K562 (cell line): ENCODE measurements around the gene KRTCAP2. TPM values are rescaled to one million over a fixed set of nuclear protein-coding genes. Genes with fewer than 3 reads are reported as not detected.

ENCODE experiments used
- ATF7 ChIP-seq: fragments of 450-650 bp; IDR thresholded peaks from 2 replicates; pipeline ENCODE4 v1.7.1; 2014; ENCODE audit warnings: mild to moderate bottlenecking, moderate library complexity
- CC2D1A ChIP-seq: fragments of 450-650 bp; IDR thresholded peaks from 2 replicates; pipeline ENCODE4 v1.6.1; 2017; ENCODE audit warnings: mild to moderate bottlenecking
- ELF1 ChIP-seq: fragments of 200-800 bp; sonication (Bioruptor generic); IDR thresholded peaks from 2 replicates; pipeline ENCODE4 v1.6.1; 2016; ENCODE audit warnings: missing genetic modification characterization, missing compliant biosample characterization
- ESRRB ChIP-seq: fragments of 250-450 bp; sonication (Bioruptor Pico); IDR thresholded peaks from 2 replicates; pipeline ENCODE4 v1.5.0; 2020; ENCODE audit warnings: mild to moderate bottlenecking, moderate library complexity, borderline replicate concordance
- GABPB2 ChIP-seq: fragments of 250-450 bp; sonication (Bioruptor Pico); conservative IDR thresholded peaks from 2 replicates; pipeline ENCODE4 v1.5.1; 2021; ENCODE audit warnings: mild to moderate bottlenecking
- LCOR ChIP-seq: sonication (generic); formaldehyde crosslinking; IDR thresholded peaks from 2 replicates; pipeline ENCODE4 v1.8.0; 2022; ENCODE audit warnings: mild to moderate bottlenecking, missing genetic modification reagents
- PCBP2 ChIP-seq: fragments of 200-400 bp; formaldehyde crosslinking; IDR thresholded peaks from 2 replicates; pipeline ENCODE4 v1.6.1; 2018; ENCODE audit warnings: low read length, low read depth, mild to moderate bottlenecking, moderate library complexity; ENCODE audit not compliant: poor library complexity, severe bottlenecking
- POLR2H ChIP-seq: IDR thresholded peaks from 2 replicates; pipeline ENCODE4 v1.6.1; 2016; ENCODE audit warnings: missing genetic modification characterization, low read depth, mild to moderate bottlenecking, control low read depth, missing compliant biosample characterization, moderate library complexity
- RFX5 ChIP-seq: IDR thresholded peaks from 2 replicates; pipeline ENCODE4 v1.6.1; 2011; ENCODE audit warnings: low read depth, mild to moderate bottlenecking, improper control_type of control experiment, low read length
- SMAD2 ChIP-seq: fragments of 150-350 bp; IDR thresholded peaks from 2 replicates; pipeline ENCODE4 v1.6.1; 2014; ENCODE audit warnings: low read depth, mild to moderate bottlenecking, low read length
- TAF15 ChIP-seq: fragments of 200-400 bp; formaldehyde crosslinking; IDR thresholded peaks from 2 replicates; pipeline ENCODE4 v1.6.1; 2017; ENCODE audit warnings: mild to moderate bottlenecking, low read depth, low read length, moderate library complexity
- TARDBP ChIP-seq: fragments of 450-650 bp; IDR thresholded peaks from 2 replicates; pipeline ENCODE4 v1.6.1; 2016
- ZNF445 ChIP-seq: fragments of 250-450 bp; sonication (Bioruptor Pico); IDR thresholded peaks from 2 replicates; pipeline ENCODE4 v1.4.0; 2020; ENCODE audit warnings: low read depth, mild to moderate bottlenecking, moderate library complexity
- ZNF561 ChIP-seq: fragments of 450-650 bp; formaldehyde crosslinking; conservative IDR thresholded peaks from 2 replicates; pipeline ENCODE4 v1.4.0; 2020; ENCODE audit warnings: mild to moderate bottlenecking, moderate library complexity
- ZNF766 ChIP-seq: fragments of 200-800 bp; sonication (Bioruptor generic); conservative IDR thresholded peaks from 2 replicates; pipeline ENCODE4 v1.6.1; 2016; ENCODE audit warnings: missing genetic modification characterization, missing compliant biosample characterization
- ZSCAN29 ChIP-seq: fragments of 450-650 bp; IDR thresholded peaks from 2 replicates; pipeline ENCODE4 v1.6.1; 2017
- ZSCAN32 ChIP-seq: fragments of 450-650 bp; formaldehyde crosslinking; IDR thresholded peaks from 2 replicates; pipeline ENCODE4 v1.4.0; 2020; ENCODE audit warnings: mild to moderate bottlenecking, moderate library complexity
- polyA plus RNA-seq, 8 experiments: library from polyadenylated mRNA; depleted of rRNA in 4 of 8; stranded (reverse) in 5 of 8; unstranded in 3 of 8; fragments of >200 nt; fragmentation: Nextera tagmentation in 2 of 8; fragmentation: Illumina TruSeq in 1 of 8; extraction: Ambion mirVana in 2 of 8; extraction: Trizol in 1 of 8; gene quantifications; 2 replicates each; pipeline versions ENCODE4 v1.2.1 to v1.2.3, GENCODE V29; 2011 to 2014; ENCODE audit warnings: inconsistent platforms in 1 of 8, missing spikeins in 1 of 8
- total RNA-seq, 7 experiments: library from RNA; depleted of rRNA in 6 of 7; stranded (reverse); fragments of >200 nt in 6 of 7; fragmentation: Illumina TruSeq in 2 of 7; extraction: Trizol in 2 of 7; gene quantifications; 2 replicates each; pipeline versions ENCODE4 v1.2.1 to v1.2.3, GENCODE V29; 2011 to 2021; ENCODE audit warnings: low replicate concordance in 1 of 7
- TF ChIP-seq, protein P1 (sequence below): fragments of 250-450 bp; sonication (Bioruptor Pico); IDR thresholded peaks from 2 replicates; pipeline ENCODE4 v1.5.0; 2021; ENCODE audit warnings: mild to moderate bottlenecking, borderline replicate concordance
- TF ChIP-seq, protein P2 (sequence below): fragments of 450-650 bp; formaldehyde crosslinking; IDR thresholded peaks from 2 replicates; pipeline ENCODE4 v1.4.0; 2022; ENCODE audit warnings: missing genetic modification characterization
- TF ChIP-seq, protein P3 (sequence below): fragments of 450-650 bp; IDR thresholded peaks from 2 replicates; pipeline ENCODE4 v1.7.1; 2018; ENCODE audit warnings: mild to moderate bottlenecking, low read depth; ENCODE audit not compliant: partially characterized antibody
- TF ChIP-seq, protein P4 (sequence below): fragments of 450-650 bp; formaldehyde crosslinking; IDR thresholded peaks from 2 replicates; pipeline ENCODE4 v1.4.0; 2020; ENCODE audit warnings: mild to moderate bottlenecking, moderate library complexity

The KRTCAP2 gene
- total and polyA plus RNA-seq, 9 of the 15 experiments (the other 6 are each of a cell fraction or from before 2014, with no cell fraction given): 126 to 436 (median 244) TPM

GRCh38 chr1:155206891-155207805, 34.0 kb upstream of the KRTCAP2 start (continued):
- TF ChIP-seq, protein P1, sequence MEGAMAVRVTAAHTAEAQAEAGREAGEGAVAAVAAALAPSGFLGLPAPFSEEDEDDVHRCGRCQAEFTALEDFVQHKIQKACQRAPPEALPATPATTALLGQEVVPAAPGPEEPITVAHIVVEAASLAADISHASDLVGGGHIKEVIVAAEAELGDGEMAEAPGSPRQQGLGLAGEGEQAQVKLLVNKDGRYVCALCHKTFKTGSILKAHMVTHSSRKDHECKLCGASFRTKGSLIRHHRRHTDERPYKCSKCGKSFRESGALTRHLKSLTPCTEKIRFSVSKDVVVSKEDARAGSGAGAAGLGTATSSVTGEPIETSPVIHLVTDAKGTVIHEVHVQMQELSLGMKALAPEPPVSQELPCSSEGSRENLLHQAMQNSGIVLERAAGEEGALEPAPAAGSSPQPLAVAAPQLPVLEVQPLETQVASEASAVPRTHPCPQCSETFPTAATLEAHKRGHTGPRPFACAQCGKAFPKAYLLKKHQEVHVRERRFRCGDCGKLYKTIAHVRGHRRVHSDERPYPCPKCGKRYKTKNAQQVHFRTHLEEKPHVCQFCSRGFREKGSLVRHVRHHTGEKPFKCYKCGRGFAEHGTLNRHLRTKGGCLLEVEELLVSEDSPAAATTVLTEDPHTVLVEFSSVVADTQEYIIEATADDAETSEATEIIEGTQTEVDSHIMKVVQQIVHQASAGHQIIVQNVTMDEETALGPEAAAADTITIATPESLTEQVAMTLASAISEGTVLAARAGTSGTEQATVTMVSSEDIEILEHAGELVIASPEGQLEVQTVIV (CRISPR knock-in tag): no peak
- TF ChIP-seq ZNF561 (CRISPR knock-in tag) (no peak), TAF15 (no peak), CC2D1A (peak; percentile 53; the same call in 1 of the 2 replicates), ZSCAN32 (CRISPR knock-in tag) (no peak), POLR2H (tag) (no peak), SMAD2 (no peak), ATF7 (0 out of 2 replicates have a peak, but pooled peaks have one; percentile 13), PCBP2 (no peak), ELF1 (tag) (no peak), GABPB2 (CRISPR knock-in tag) (no peak), RFX5 (no peak), ZSCAN29 (no peak), ZNF445 (no peak), TARDBP (no peak), LCOR (CRISPR knock-in tag) (0 out of 2 replicates have a peak, but pooled peaks have one; percentile 18), ESRRB (CRISPR knock-in tag) (no peak), ZNF766 (CRISPR knock-in tag) (no peak)
- TF ChIP-seq, protein P2, sequence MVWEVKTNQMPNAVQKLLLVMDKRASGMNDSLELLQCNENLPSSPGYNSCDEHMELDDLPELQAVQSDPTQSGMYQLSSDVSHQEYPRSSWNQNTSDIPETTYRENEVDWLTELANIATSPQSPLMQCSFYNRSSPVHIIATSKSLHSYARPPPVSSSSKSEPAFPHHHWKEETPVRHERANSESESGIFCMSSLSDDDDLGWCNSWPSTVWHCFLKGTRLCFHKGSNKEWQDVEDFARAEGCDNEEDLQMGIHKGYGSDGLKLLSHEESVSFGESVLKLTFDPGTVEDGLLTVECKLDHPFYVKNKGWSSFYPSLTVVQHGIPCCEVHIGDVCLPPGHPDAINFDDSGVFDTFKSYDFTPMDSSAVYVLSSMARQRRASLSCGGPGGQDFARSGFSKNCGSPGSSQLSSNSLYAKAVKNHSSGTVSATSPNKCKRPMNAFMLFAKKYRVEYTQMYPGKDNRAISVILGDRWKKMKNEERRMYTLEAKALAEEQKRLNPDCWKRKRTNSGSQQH (CRISPR knock-in tag): no peak
- TF ChIP-seq, protein P3, sequence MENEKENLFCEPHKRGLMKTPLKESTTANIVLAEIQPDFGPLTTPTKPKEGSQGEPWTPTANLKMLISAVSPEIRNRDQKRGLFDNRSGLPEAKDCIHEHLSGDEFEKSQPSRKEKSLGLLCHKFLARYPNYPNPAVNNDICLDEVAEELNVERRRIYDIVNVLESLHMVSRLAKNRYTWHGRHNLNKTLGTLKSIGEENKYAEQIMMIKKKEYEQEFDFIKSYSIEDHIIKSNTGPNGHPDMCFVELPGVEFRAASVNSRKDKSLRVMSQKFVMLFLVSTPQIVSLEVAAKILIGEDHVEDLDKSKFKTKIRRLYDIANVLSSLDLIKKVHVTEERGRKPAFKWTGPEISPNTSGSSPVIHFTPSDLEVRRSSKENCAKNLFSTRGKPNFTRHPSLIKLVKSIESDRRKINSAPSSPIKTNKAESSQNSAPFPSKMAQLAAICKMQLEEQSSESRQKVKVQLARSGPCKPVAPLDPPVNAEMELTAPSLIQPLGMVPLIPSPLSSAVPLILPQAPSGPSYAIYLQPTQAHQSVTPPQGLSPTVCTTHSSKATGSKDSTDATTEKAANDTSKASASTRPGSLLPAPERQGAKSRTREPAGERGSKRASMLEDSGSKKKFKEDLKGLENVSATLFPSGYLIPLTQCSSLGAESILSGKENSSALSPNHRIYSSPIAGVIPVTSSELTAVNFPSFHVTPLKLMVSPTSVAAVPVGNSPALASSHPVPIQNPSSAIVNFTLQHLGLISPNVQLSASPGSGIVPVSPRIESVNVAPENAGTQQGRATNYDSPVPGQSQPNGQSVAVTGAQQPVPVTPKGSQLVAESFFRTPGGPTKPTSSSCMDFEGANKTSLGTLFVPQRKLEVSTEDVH: no peak
- TF ChIP-seq, protein P4, sequence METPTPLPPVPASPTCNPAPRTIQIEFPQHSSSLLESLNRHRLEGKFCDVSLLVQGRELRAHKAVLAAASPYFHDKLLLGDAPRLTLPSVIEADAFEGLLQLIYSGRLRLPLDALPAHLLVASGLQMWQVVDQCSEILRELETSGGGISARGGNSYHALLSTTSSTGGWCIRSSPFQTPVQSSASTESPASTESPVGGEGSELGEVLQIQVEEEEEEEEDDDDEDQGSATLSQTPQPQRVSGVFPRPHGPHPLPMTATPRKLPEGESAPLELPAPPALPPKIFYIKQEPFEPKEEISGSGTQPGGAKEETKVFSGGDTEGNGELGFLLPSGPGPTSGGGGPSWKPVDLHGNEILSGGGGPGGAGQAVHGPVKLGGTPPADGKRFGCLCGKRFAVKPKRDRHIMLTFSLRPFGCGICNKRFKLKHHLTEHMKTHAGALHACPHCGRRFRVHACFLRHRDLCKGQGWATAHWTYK (CRISPR knock-in tag): no peak
